OCI-LY3 (cell line): ENCODE data around the gene SHC3.

ENCODE experiments used
- CTCF ChIP-seq: fragments of 200-600, 300-600 bp; sonication (generic); IDR thresholded peaks from 2 replicates; pipeline ENCODE4 v1.5.1; 2014; ENCODE audit warnings: antibody characterized with exemption, low read length, low read depth
- EZH2phosphoT487 ChIP-seq: fragments of 200-600 bp; shearing (Covaris generic); IDR thresholded peaks from 2 replicates; pipeline ENCODE4 v1.6.1; 2018; ENCODE audit warnings: antibody characterized with exemption, mixed run types, low read depth

GRCh38 chr9:89080193-89080592 lies 98.4 kb downstream of the SHC3 start:
- TF ChIP-seq CTCF (no peak), EZH2phosphoT487 (no peak)
